Uterus (tissue), 2 donors: ENCODE data around the gene TUBA8.
"Not testable (repeated sequence)": the region's sequence is repeated elsewhere in the genome, so short reads cannot be mapped to it uniquely, and the experiment has no call there.

ENCODE experiments used
- CTCF ChIP-seq, 4 experiments: fragments of 200-600 bp in 2 of 4; fragments of 450-650 bp in 2 of 4; sonication (generic) in 2 of 4; IDR thresholded peaks; one replicate each; pipeline ENCODE4 v1.5.1; 2016 to 2019; ENCODE audit warnings: antibody characterized with exemption in 4 of 4, mild to moderate bottlenecking in 2 of 4, moderate library complexity in 1 of 4
- POLR2A ChIP-seq, 2 donors: fragments of 450-650 bp; IDR thresholded peaks; one replicate each; pipeline ENCODE4 v1.6.1; 2016; ENCODE audit warnings: antibody characterized with exemption in 2 of 2, mild to moderate bottlenecking in 1 of 2, moderate library complexity in 1 of 2

GRCh38 chr22:18164584-18164983 lies 54.0 kb downstream of the TUBA8 start:
- not testable (repeated sequence) for TF ChIP-seq CTCF, POLR2A (IDR thresholded peaks at IDR 0.05)
